ENCODE results near the gene DBNL.

DBNL gene

DNA sequence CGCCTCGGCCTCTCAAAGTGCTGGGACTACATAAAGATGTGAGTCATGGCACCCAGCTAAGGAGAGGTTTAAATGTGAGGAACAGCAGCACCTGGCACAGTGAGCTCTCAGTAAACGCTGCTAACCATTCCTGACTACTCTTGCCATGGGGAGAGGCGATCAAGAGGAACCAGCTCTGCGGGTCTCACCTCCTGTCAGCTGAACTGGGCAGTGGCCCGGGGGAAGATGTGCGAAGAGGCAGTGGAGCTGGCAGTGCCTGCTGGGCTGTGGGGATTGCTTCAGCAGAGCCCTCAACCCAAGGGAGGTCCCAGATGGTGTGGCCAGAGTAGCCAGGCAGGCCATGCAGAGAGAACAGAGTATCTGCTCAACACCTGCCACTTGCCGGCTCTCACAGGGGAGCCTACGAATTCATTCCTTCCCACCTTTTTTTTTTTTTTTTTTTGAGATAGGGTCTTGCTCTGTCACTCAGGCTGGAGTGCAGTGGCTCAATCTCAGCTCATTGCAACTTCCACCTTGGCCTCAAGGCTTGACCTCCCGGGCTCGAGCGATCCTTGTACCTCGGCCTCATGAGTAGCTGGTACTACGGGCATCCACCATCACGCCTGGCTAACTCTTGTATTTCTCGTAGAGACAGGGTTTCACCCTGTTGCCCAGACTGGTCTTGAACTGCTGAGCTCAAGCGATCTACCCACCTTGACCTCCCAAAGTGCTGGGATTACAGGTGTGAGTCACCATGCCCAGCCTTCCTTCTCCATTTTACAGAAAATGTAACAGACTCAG lies 31.0 kb downstream of the DBNL start:
- H3K27me3 Mint-ChIP-seq = no peaks in the 10 kb centered on the region
- H3K36me3 Mint-ChIP-seq (ENCODE audit: low read depth) = peaks cover 44% of the 10 kb centered on the region
- ATAC-seq (no peak), DNase-seq (no peak)
- H3K4me1 Mint-ChIP-seq = peaks cover 60% of the 10 kb centered on the region
- peak overlapping the region; percentile 67 for H3K27ac Mint-ChIP-seq
- H3K4me3 Mint-ChIP-seq = no peak overlapping the region
- no peaks in the 10 kb centered on the region for H3K9me3 Mint-ChIP-seq

DNA sequence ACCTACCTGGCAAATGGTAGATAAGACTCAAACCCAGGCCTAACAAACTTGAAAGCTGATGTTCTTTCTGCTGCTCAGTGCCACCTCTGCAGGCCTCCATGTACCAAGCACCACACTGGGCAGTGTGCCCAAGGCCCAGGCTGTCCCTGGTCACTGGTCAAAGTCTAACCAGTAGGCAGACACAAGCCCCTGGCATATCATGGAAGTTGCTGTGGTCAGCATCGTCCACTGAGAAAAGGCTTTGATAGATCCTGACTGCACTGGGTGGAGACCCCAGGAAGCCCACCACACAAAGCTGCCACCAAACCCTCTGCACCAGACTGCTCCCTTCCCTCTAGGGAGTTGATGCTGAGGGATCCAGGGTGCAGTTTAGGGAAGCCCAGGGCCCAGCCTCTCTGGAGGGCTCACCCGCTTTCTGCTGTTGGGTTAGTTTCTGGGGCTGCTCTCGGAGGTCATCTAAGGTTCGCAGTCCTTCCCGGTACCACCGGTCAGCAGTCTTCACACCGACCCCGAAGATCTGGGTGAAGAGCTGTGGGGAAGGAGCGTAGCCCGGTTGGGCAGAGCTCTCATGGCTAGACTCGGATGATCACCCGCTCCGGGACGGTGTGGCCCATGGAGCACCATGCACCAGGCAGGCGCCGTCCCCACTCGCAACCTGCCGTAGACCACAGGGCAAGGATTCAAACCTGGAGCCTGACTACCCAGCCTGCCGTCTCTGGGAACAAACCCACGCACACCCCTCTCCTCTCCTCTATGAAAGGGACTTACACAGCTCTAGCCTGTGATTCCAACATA lies 31.8 kb downstream of the DBNL start:
- Mint-ChIP-seq H3K4me3 (no peak overlapping the region), H3K4me1 (peaks cover 69% of the 10 kb centered on the region), H3K36me3 (ENCODE audit: low read depth) (peaks cover 49% of the 10 kb centered on the region), H3K9me3 (no peaks in the 10 kb centered on the region), H3K27ac (no peak overlapping the region), H3K27me3 (no peaks in the 10 kb centered on the region)
- DNase-seq (no peak), ATAC-seq (no peak)

DNA sequence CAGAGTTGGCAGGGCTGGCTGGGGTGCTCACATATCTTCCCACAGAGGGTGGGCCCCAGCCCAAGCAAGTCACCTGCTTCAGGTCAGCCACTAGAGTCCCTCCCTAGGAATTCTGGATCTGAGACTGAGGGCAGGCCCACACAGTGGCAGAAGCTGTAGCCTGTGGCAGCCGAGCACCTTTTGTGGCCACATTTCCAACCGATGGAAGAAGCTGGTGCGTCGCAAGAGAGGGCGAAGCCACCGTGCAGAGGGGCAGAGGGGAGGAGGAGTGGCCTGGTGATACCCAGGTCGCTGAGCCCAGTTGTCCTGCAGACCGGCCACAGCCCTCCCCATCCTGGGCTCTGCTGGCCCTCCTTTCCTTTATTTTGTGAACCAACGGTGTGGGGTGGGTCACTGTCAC lies 32.6 kb downstream of the DBNL start:
- peaks cover 44% of the 10 kb centered on the region for H3K36me3 Mint-ChIP-seq (ENCODE audit: low read depth)
- DNase-seq (no peak), ATAC-seq (no peak)
- no peak overlapping the region for H3K4me3 Mint-ChIP-seq
- no peaks in the 10 kb centered on the region for H3K27me3 Mint-ChIP-seq
- H3K4me1 Mint-ChIP-seq = peaks cover 71% of the 10 kb centered on the region
- H3K27ac Mint-ChIP-seq = no peak overlapping the region
- H3K9me3 Mint-ChIP-seq = no peaks in the 10 kb centered on the region

DNA sequence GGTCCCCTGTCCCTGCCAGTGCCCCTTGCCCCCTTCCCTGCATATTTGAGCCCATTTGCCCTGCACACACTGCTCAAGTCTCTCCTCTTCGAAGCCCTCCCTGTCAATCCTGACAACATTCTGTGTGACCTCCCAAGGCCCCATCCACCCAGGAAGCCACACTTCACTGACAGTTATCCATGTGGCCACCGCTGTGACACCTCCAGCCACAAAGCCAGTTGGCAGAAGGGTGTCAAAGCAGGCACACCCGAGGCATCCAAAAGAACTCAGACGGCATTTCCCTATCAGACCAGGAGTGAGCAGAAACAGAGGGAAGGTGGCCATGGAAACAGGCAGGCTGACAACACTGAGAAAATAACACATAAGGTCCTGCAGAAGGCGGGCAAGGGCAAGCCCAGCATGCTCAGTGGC lies 33.2 kb downstream of the DBNL start:
- Mint-ChIP-seq H3K36me3 (ENCODE audit: low read depth) (peaks cover 38% of the 10 kb centered on the region), H3K9me3 (no peaks in the 10 kb centered on the region), H3K4me1 (peaks cover 65% of the 10 kb centered on the region), H3K27ac (peak overlapping the region; percentile 64), H3K27me3 (no peaks in the 10 kb centered on the region), H3K4me3 (no peak overlapping the region)
- ATAC-seq (no peak), DNase-seq (no peak)

DNA sequence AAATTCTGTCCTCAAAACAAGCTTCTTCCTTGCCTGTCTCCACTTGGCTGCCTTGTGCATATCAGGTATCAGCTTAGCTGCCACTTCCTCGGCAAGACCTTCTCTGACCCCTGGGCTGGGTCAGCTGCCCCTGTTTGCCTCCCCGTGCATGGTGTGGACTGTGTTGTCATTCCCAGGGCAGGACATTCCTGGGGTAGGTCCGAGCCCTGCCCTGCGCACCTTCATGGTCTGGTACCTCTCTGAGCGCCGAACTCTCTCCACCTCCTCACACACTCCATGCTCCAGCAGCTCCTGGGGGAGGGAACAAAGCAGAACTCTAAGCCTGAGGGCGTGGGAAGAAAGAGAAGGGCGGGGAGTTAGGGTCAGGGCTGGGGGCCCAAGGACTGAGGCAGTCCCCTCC lies 34.0 kb downstream of the DBNL start:
- Mint-ChIP-seq H3K27ac (peak overlapping the region; percentile 37), H3K4me3 (peak overlapping the region; percentile 4), H3K36me3 (ENCODE audit: low read depth) (peaks cover 33% of the 10 kb centered on the region), H3K27me3 (no peaks in the 10 kb centered on the region), H3K4me1 (peaks cover 70% of the 10 kb centered on the region), H3K9me3 (no peaks in the 10 kb centered on the region)
- DNase-seq (no peak), ATAC-seq (no peak)

DNA sequence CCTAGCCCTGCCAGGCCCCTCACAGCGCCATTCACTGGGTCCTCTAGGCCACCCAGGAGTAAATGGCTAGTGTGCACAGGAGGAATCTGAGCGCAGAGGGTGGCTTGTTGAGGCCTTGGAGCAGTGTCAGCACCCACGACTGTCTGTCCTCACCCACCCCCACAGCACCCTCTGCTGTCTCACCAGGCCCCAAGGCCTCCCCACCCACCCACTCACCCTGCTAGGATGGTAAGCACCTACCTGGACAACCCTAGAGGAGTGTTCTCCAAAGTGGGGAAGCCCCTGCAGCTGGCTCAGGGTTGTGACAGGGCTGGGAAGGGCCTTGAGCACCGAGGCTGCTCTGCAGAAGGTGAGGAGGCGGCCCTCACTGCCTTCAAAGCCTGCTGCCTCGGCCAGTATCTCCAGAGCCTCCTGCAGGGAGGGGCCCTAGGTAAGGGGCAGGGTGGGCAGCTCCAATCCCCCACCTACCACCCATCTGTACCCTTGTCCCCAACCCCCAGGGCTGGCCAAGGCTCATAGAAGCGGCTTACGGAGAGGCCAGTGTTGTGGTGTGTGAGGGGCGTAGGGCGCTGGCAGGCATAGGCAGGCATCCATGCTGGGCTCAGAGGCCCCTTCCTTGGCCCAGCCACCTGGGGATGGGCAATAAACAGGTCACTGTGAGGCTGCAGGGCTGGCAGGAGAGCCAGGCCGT lies 35.0 kb downstream of the DBNL start:
- Mint-ChIP-seq H3K4me1 (peaks cover 70% of the 10 kb centered on the region), H3K27me3 (peaks cover 1% of the 10 kb centered on the region), H3K27ac (peak overlapping the region; percentile 27), H3K9me3 (no peaks in the 10 kb centered on the region), H3K36me3 (ENCODE audit: low read depth) (peaks cover 30% of the 10 kb centered on the region), H3K4me3 (no peak overlapping the region)
- DNase-seq (no peak), ATAC-seq (no peak)

DNA sequence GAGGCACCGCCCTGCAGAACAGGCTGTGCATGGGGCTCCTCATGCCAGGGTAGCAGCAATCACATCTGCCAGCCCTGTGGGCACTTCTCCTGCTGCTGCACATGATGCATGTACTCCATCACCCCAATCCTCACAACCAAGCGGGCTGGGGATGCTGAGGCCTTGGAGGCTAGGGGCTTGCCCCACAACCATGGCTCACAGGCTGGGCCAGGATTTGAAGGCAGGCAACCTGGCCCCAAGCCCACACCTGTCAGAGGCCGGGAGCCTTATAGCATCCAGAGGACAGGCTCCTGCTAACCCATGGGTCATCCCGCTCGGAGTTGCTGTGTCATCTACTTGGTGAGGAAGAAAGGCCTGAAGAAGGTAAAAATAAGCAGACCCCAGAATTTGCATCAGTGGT lies 35.6 kb downstream of the DBNL start:
- ATAC-seq (no peak), DNase-seq (no peak)
- Mint-ChIP-seq H3K9me3 (no peaks in the 10 kb centered on the region), H3K4me1 (peaks cover 64% of the 10 kb centered on the region), H3K4me3 (no peak overlapping the region), H3K27ac (no peak overlapping the region), H3K27me3 (peaks cover 1% of the 10 kb centered on the region), H3K36me3 (ENCODE audit: low read depth) (peaks cover 28% of the 10 kb centered on the region)

DNA sequence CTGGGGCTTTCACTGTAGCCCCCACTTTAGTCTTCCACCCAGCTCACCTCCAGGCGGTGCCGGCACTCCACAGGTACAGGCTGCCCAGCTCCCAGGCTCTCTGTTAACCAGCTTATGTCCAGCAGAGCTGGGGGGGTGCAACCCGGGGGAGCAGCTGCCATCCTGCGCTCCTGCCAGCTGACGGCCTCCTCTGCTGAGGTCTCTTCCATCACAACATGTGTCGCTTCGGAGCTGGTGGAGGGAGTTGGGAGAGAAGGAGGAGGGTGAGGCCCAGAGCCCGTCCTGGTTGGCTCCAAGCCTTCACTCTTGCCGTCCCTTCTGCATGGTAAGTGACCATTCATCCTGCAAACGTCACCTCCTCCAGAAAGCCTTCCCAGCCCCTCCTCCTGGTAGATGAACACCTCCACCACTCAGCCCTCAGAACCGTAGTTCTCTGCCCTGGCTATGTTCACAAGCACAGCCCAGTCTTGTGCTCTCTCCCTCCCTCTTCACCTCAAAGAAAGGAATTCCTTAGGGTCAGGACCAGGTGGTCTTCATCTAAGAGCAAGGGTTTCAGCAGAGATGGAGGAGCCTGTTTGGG lies 36.3 kb downstream of the DBNL start:
- Mint-ChIP-seq H3K9me3 (no peaks in the 10 kb centered on the region), H3K4me1 (peaks cover 61% of the 10 kb centered on the region), H3K27ac (peak overlapping the region; percentile 95), H3K36me3 (ENCODE audit: low read depth) (peaks cover 28% of the 10 kb centered on the region), H3K27me3 (peaks cover 1% of the 10 kb centered on the region), H3K4me3 (peak overlapping the region; percentile 87)
- ATAC-seq (no peak), DNase-seq (no peak)

DNA sequence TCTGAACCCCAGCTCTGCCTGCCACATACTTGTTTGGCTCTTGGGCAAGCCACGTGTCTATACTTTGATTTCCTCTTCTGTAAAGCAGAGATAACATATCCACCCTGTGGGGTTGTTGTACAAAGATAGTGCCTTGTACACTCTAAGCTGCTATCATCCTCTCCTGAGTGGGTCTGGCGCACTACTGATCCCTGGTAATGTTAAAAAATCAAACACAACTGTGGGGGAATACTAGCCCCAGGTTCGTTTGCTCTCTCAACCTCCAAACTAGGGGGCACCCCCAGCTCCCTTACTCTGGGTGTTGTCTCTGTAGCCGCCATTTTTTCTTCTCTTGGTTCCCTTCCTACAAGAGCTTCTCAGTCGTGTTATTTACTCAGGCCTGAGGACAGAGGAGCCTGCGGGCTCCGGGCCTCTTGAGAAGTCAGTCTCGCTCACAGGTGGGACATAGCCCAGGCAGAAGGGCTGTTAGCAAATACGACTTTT lies 36.8 kb downstream of the DBNL start:
- H3K27me3 Mint-ChIP-seq = peaks cover 1% of the 10 kb centered on the region
- peaks cover 61% of the 10 kb centered on the region for H3K4me1 Mint-ChIP-seq
- peak overlapping the region; percentile 87 for H3K4me3 Mint-ChIP-seq
- ATAC-seq (no peak), DNase-seq (no peak)
- peak overlapping the region; percentile 95 for H3K27ac Mint-ChIP-seq
- peaks cover 28% of the 10 kb centered on the region for H3K36me3 Mint-ChIP-seq (ENCODE audit: low read depth)
- no peaks in the 10 kb centered on the region for H3K9me3 Mint-ChIP-seq

DNA sequence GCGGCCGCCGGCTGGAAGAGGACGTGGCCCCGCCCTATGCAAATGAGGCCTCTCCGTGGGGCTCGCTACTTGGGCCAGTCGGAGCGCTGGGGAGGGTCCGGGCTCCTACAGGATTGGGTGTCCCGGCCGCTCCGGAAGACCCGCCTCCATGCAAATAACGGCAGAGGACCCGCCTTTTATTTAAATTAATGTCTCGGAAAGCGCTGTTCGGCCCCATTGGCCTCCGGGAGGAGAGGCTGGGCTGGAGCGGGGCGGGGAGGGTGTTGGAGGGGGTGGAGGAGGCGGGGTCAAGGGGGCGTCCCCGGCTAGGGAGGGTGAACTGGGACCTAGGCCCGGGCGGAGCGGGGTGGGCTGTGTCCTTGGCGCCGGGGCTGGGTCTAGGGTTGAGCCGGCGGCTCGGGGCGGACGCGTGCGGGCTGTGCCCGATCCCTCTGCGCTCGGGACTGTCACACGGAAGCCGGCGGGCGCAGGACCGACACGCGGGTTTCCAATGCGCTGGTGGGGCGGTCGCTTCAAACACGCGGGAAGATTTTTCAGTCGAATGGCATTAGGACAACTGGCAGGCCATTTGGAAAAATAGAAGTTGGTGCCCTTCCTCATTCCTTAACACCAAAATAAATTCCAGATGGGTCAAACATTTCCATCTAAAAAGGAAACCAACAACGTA lies 38.2 kb downstream of the DBNL start:
- Mint-ChIP-seq H3K4me1 (peaks cover 49% of the 10 kb centered on the region), H3K4me3 (peak overlapping the region; percentile 87), H3K27ac (peak overlapping the region; percentile 95), H3K27me3 (peaks cover 1% of the 10 kb centered on the region), H3K36me3 (ENCODE audit: low read depth) (peaks cover 23% of the 10 kb centered on the region), H3K9me3 (no peaks in the 10 kb centered on the region)
- DNase-seq (peak; percentile 98), ATAC-seq (peak; percentile 95)

DNA sequence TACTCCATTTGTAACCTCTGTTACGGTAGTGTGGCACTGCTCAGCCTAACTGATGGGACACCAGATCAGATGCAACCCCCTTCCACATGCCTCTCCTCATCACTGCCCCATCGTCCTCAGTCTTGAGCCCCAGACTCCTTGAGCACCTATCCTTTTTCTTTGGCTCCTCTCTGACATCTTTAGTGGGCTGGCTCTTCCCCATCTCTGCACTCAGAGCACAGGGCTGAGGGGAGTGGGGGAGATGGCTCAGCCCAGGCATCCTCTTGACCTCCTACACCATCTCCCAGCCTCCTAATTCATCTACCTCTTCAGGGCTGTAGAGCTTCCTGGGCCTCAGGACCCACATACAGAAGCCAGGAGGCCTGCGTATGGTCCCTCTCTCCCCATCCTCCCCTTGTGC lies 39.3 kb downstream of the DBNL start:
- peaks cover 15% of the 10 kb centered on the region for H3K36me3 Mint-ChIP-seq (ENCODE audit: low read depth)
- H3K4me3 Mint-ChIP-seq = peak overlapping the region; percentile 87
- peaks cover 38% of the 10 kb centered on the region for H3K4me1 Mint-ChIP-seq
- DNase-seq = no peak
- peak overlapping the region; percentile 19 for H3K27ac Mint-ChIP-seq
- H3K27me3 Mint-ChIP-seq = peaks cover 1% of the 10 kb centered on the region
- no peaks in the 10 kb centered on the region for H3K9me3 Mint-ChIP-seq
- no peak for ATAC-seq

DNA sequence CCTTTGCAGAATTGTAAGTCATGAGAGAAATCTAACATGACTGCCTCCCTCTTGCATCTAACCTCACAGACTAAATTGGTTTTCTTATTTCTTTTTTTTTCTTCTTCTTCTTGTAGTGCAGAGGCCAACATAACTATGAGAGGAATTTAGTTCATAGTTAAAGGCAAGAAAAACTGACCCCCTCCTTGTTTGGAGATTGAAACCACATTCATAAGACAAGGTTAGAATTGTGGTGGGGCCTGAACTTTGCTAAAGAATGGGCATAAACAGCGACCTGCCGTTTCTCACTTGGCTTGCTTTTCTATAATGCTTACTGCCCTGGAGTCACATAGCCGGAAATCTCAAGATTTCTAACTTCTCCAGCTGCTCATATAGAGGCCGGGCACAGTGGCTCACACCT lies 40.2 kb downstream of the DBNL start:
- DNase-seq (no peak), ATAC-seq (no peak)
- Mint-ChIP-seq H3K27me3 (peaks cover 1% of the 10 kb centered on the region), H3K36me3 (ENCODE audit: low read depth) (peaks cover 12% of the 10 kb centered on the region), H3K4me1 (peaks cover 29% of the 10 kb centered on the region), H3K9me3 (no peaks in the 10 kb centered on the region), H3K27ac (no peak overlapping the region), H3K4me3 (no peak overlapping the region)

DNA sequence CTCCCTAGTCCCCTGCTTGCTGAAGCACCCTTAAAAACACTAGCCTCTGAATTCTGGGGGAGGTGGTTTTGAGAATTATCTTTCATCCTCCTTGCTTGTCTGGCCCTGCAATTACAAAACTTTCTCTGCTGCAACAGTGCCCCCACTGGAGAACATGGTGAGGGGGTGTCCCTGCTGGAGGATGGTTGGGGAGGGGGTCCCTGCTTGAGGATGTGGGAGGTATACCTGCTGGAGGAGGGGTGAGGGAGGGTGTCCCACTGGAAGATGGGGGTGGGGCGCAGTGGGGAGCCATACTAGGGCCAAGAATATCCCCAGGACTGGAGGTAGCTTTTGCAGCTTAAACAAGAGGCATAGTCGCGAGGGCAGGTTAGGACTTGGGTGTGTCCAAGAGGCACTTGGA lies 41.0 kb downstream of the DBNL start:
- H3K4me3 Mint-ChIP-seq = no peak overlapping the region
- H3K9me3 Mint-ChIP-seq = no peaks in the 10 kb centered on the region
- no peak for DNase-seq
- peaks cover 8% of the 10 kb centered on the region for H3K36me3 Mint-ChIP-seq (ENCODE audit: low read depth)
- H3K27me3 Mint-ChIP-seq = peaks cover 1% of the 10 kb centered on the region
- no peak overlapping the region for H3K27ac Mint-ChIP-seq
- no peak for ATAC-seq
- H3K4me1 Mint-ChIP-seq = peaks cover 20% of the 10 kb centered on the region

DNA sequence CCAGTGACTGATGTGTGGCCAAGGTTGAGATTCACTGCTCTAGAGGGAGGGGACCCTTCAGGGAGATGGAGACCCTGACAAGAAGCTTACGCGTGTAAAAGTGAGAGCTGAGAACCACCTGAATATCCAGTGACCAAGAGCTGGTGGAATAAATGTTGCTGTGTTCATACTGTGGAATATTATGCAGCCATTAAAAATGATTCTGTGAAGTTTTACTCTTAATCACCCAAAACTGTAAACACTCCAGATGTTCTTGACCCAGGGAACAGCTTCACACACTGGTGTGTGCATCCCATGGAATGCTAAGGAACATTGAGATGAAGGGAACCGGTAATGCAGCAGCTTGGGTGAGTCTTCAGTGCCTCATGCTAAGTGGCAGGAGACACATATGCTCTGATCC lies 42.1 kb downstream of the DBNL start:
- DNase-seq (no peak), ATAC-seq (no peak)
- peaks cover 1% of the 10 kb centered on the region for H3K27me3 Mint-ChIP-seq
- H3K4me1 Mint-ChIP-seq = peaks cover 10% of the 10 kb centered on the region
- no peaks in the 10 kb centered on the region for H3K36me3 Mint-ChIP-seq (ENCODE audit: low read depth)
- no peak overlapping the region for H3K4me3 Mint-ChIP-seq
- no peaks in the 10 kb centered on the region for H3K9me3 Mint-ChIP-seq
- H3K27ac Mint-ChIP-seq = no peak overlapping the region
